T1000 (cell line): ENCODE data around the gene STKLD1.
"Not testable (repeated sequence)": the region's sequence is repeated elsewhere in the genome, so short reads cannot be mapped to it uniquely, and the experiment has no call there.

Source experiments
- DNase-seq: peaks from one replicate; lab custom pipeline; 2025; ENCODE audit warnings: mixed read lengths; lab: John Stamatoyannopoulos, UW

Gene STKLD1

DNA sequence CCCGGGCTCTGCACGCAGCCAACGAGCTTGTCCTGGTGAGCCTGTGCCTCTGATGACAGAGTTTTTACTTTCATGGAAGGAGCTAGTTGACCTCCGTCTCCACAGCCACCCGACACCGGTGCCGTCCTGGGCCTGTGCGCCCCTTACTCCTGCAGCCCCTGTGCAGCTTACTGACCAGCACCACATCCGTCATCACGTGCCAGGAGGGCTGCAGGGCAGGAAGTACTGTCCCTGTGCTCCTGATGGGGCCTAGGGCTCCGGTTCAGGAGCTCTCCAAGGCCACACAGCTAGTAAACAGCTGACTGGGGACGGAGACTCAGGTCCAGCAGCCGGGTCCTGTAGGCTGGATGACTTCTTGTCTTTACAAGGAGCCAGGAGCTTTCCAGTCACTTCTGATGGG, 10.2 kb downstream of the STKLD1 start:
- DNase-seq: no peak

DNA sequence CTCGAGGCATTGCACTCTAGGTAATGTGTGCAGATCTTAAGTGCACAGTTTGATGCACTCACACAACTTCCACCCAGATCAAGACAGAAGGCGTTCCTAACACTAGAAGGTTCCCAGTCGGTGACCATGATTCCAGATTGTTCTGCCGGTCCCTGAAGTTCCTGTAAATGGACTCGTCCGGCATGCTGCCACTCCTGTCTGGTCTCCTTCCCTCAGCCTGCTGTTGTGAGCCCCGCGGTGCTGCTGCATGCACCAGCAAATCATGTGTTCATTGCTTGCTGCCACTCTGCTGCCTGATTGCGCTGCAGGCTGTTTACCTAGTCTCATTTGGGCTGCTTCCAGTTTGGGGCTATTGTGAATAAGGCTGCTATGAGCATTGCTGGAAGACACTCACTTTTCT, 11.5 kb downstream of the STKLD1 start:
- no peak for DNase-seq

DNA sequence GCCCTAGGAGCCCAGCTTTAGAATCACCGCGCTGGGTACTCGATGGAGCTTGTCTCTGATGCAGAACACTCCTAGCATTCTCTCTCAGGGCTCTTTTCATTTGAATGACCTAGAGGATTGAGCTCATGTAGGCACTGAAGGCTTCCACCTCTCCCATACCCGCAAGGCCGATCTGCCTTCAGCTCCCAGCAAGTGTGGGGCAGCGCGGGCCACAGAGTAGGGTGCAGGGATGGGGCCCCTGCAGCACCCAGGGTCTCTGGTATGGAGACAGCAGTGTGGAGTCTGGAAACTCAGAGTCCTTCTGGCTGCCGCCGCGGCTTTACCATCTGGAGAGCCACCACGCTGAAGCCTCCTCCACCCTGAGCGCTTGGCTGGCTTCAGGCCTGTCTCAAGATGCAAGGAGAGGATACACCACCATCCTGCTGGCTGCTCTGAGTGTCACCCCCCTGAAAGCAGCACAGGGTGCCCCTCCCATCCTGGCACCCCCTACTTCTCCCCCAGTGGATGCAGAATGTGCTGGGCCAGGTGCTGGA, 12.9 kb downstream of the STKLD1 start:
- no peak for DNase-seq

DNA sequence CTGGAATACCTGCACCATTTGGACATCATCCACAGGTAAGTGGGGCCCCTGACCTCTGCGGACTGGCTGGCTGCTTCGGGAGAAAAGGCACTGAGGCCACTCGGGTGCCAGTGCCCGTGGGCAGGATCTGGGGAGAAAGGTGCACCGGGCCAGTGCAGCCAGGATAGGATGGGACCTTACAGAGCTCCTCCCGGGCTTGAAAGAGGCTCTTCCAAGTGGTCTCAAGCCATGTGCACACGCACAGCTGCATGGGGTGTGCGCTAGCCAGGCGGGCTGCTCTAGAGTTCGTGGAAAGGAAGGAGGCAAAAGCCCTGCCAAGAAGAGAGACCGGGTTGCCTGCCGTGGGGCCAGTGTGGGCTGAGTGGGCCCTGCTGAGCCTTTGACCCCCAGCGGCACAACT, 13.4 kb downstream of the STKLD1 start:
- DNase-seq: no peak

DNA sequence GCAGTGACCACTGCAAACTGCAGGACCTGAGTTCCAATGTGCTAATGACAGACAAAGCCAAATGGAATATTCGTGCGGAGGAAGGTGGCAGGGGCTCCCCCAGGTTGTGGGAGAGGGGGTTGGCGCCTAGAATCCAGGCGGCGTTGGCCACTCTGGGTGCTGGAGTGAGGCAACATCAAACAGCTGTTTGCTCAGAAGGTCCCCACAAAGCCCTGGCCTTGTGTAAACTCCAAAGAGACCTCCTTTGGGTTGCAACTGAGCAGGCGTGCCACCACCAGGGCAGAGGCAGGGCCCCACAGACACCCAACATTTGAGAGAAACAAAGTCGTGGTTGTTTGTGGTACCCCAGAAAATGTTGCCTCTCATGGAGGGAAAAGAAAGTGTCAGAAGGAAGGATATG, 14.5 kb downstream of the STKLD1 start:
- DNase-seq: no peak

DNA sequence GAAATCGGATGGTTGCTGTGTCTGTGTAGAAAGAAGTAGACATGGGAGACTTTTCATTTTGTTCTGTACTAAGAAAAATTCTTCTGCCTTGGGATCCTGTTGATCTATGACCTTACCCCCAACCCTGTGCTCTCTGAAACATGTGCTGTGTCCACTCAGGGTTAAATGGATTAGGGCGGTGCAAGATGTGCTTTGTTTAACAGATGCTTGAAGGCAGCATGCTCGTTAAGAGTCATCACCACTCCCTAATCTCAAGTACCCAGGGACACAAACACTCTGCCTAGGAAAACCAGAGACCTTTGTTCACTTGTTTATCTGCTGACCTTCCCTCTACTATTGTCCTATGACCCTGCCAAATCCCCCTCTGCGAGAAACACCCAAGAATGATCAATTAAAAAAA, 15.3 kb downstream of the STKLD1 start:
- DNase-seq: not testable (repeated sequence)

DNA sequence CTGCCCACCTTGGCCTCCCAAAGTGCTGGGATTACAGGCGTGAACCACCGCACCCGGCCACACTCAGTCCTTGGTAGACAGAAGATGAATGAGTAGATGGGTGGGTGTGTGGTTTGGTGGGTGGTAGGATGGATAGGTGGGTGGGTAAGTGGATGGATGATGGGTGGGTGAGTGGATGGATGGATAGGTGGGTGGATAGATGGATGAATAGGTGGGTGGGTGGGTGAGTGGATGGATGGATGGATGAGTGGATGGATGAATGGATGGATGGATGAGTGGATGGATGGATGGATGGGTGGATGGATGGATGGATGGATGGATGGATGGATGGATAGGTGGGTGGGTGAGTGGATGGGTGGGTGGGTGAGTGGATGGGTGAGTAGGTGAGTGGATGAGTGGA, 16.1 kb downstream of the STKLD1 start:
- DNase-seq: not testable (repeated sequence)

DNA sequence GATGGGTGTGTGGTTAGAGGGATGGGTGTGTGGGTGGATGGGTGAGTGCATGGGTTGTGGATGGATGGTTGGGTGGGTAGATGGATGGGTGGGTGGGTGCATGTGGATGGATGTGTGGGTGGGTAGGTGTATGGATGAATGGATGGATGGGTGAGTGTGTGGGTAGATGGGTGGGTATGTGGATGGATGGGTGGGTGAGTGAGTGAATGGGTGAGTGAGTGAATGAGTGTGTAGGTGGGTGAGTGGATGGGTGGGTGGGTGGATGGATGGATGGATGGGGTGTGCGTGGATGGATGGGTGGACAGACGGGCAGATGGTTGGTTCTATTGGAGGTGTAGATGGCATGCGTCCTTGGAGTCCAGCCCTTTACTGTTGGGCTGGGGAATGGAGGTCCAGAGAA, 17.2 kb downstream of the STKLD1 start:
- DNase-seq: no peak

DNA sequence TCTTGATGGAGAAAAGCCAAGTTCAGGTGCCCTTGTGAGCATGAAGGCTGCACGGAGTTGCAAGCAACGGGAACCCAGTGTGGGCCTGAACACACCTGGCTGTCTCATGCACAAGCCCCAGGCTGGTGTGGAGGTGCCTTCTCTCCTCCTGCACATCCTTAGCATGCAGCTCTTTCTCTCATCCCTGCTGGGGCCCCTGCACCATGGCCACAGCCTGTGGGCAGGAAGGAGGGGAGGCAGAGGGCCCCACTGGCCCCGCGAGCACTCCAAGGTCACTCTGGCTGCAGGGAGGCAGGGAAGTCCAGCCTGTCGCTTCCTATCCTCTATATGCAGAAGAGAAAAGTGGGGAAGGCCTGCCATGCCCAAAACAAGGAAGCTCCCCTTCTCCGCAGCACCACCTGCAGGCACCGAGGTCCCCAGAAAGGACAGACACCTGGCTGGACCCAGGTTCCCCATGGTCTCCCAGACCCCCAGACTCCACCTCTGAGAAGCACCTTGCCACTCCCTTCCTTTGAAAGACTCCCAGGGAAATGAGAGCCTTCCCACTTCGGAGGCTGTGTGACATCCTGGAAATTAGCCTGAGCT, 18.6 kb downstream of the STKLD1 start:
- DNase-seq: no peak

DNA sequence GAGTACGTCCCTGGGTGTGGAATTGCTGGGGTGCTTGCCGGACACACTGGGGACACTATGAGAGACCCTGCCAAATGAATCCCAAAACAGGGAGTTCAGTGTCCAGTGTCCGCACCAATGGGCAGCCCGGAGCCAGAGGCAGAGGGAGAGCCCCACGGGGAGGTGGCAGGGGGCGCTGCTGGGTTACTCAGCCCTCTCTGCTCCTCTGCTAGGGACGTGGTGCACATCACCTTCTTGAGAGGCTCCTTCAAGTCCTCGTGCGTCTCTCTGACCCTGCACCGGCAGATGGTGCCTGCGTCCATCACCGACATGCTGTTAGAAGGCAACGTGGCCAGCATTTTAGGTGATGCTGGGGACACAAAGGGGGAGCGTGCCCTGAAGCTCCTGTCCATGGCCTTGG, 20.8 kb downstream of the STKLD1 start:
- DNase-seq: no peak

DNA sequence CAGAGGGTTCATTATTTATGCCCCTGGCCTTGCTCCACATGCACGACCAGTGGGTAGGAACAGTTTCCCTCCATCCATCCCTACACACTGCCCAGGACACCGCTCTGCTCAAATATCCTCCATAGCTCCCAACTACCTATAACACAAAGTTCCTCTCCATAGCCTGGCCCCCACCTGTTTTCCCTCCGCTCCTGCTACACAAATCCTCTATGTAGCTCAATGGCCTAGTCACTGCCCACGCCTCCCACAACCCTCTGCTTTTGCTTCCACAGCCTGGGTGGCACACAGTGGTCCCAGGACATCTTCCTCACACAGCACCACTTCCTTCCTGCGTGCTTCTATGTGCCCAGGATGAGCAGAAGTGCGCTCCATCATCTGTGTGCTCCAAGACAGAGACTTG, 21.2 kb downstream of the STKLD1 start:
- no peak for DNase-seq

DNA sequence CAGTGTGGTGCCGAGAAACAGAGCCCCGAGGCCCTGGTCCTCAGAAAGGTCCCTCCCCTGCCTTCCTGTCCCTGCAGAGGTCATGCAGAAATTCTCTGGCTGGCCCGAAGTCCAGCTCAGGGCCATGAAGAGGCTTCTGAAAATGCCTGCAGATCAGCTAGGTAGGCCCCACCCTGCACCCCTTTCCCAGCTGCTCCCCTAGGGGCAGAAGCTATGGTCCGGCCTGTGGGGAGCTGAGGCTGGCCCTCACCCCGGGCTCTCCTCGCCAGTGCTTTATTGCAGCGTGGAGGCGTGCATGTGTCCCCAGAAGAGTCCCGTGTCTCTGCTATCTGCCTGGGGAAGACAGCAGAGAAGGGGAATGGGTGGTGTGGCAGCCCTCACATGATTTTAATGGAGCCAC, 21.7 kb downstream of the STKLD1 start:
- no peak for DNase-seq

DNA sequence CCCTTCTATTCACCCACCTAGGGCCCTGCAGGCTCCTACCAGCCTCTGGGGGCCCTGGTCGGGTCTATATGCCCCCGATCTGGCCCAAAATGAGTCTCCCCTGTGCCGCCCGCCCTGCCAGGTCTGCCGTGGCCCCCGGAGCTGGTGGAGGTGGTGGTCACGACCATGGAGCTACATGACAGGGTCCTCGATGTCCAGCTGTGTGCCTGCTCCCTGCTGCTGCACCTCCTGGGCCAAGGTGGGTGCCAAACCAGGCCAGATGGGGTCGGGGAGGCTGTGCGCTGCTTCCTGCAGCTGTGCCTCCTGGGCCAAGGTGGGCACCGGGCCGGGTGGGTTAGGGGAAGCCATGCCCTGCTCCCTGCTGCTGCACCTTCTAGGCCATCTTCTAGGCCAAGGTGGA, 24.1 kb downstream of the STKLD1 start:
- DNase-seq: no peak

DNA sequence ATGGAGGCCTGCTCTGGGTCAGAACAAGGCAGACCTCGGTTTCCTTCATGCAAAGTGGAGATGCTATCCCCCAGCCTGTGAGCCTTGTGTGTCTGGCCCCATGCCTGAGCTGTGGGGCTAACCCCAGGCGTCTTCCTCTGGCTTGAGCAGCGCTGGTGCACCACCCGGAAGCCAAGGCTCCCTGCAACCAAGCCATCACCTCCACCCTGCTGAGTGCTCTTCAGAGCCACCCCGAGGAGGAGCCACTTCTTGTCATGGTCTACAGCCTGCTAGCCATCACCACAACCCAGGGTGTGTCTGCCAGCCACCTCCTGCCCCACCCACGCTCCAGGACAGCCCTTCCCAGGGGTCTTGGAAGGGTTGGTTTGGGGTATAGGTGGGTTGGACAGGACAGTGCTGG, 25.4 kb downstream of the STKLD1 start:
- DNase-seq: no peak

DNA sequence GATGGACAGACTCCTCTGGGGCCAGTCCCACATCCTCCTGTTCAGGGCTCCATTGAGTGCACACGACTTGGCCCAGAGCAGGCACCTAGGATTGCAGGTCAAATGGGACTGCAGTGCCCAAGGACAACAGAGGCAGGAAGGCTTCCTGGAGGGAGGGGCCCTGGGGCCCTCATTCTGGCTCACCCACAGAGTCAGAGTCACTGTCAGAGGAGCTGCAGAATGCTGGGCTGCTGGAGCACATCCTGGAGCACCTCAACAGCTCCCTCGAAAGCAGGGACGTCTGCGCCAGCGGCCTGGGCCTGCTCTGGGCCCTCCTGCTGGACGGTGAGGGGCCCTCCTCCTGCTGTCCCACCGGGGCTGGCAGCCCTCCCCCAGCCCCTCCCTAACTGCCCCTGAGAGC, 26.5 kb downstream of the STKLD1 start:
- DNase-seq: no peak

DNA sequence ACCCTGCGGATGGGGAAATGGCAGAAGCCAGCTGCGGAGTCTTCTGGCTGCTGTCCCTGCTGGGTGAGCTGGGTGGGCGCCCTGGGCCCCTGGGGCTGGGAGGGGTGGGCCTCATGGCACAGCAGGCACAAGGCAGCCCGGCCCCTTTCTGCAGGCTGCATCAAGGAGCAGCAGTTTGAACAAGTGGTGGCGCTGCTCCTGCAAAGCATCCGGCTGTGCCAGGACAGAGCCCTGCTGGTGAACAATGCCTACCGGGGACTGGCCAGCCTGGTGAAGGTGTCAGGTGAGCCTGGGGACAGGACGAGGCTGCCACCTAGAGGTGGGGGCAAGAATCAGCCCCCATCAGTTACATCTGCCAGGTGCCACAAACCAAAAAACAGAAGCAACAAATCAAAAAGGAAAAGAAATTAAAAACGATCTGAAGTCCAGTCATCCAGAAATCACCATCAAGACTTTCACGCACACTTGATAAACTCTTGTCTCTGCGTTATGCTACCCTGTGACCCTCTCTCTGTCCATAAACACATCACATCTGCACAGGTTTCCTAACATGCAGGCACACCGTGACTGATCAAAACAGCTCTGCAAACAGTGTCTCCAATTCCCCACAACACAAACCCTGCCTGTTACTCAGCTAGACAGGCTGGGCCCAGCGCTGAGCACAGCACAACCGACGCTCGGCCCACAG, 27.7 kb downstream of the STKLD1 start:
- no peak for DNase-seq

DNA sequence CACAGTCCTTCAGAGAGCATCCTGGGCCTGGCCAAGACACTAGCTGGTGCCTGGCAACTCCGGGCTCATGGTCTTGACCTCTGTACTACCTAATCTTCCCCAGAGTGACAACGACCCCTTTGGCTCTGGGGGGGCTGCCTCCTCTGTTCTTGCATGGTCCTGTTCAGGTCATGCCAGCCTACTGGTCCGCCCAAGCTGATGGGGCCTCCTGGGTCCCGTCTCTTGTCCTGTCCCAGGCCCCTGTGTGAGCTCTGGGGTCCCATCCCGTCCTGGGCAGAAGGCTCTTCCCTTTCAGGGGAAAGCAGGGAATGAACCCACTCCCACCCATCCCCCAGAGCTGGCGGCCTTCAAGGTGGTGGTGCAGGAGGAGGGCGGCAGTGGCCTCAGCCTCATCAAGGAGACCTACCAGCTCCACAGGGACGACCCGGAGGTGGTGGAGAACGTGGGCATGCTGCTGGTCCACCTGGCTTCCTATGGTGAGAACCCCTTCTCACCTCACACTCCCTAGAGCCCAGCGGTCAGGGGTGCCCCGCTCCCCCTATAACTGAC, 28.4 kb downstream of the STKLD1 start:
- DNase-seq: no peak

DNA sequence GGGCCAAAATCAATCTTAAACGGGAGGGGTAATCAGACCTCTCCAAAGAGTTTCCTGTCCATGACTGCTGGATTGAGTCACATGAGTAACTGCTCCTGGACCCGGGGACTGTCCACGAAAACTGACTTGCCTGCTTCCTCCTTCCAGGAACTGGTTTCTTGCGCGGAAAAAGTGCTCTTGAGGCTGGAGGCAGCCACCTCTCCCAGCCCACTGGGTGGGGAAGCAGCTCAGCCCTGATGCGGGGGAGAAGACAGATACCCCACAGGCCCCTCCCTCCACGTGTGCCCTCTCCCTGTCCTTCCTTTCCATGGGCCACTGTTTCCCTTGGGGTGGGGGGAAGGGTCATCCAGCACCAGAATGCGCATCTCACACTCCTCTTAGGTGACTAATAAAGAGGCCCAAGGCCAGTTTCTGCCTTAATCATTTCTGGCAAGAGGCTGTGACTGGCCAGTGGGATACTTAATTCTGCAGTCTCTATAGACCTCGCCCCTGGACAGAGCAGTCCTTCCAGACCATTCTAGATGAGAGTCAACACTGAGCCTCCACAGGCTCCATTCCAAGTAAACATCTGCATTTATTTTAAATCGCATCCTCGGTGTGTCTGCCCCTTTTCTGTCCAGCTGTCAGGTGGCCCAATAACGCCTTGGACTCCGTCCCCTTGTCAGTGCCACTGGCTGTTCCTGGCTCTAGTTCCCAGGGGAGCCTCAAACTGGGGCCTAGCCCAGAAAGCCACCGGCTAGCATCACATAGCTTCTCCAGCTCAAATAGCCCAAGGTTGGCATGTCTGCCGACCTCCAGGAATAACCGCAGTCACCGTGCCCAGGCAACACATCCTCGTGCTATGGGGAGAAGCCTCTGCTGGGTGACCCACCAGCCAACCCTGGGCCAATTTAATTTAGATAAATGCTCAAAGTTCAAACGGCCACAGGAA, 29.6 kb downstream of the STKLD1 start:
- DNase-seq: no peak

DNA sequence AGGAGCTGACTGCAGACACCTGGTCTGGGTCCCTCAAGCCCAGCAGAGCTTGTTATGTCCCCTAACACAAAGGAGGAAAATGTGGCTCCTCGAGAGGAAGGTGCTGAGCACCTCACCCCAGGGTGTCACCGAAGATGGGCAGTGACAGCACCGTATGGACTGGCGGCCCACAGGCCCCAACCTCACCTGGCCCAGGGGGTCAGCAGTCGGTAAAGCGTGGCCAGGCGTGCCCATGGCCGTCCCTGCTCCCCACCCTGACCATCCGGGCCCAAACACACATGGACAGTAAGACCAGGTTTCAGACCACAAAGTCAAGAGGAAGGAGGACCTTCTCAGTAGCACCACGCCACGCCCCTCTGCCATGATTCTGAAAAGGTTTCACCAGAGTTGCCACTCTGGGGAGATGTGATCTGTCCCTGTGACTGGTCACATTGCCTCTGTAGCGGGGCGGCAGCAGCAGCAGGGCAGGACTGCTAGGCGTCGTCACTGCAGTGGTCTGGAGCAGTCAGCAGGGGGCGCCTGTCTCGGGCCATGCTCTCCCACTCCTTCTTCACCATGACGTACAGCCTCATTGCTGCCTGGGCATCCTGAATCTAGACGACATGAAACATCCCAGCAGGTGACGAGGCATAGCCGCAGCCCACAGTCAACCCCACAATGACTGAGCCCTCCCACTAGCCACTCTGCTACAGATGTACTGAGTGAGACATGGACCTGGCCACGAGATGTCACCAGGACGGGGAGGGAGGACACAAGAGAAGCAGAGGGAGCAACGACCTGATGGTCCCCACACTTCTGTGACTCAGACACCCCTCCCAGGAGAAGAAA, 30.5 kb downstream of the STKLD1 start:
- peak; percentile 54 for DNase-seq

DNA sequence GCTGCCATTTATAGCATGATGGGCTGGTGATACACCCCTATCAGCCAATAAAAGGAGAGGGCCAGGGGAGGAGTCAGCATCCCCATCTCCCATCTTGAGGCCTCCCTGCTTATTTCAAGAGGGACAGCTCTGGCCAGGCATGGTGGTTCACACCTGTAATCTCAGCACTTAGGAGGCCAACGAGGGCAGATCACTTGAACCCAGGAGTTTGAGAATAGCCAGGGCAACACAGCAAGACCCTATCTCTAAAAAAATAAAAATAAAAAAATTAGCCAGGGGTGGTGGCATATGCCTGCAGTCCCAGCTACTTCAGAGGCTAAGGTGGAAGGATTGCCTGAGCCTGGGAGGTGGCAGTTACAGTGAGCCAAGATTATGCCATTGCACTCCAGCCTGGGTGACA, 31.9 kb downstream of the STKLD1 start:
- no peak for DNase-seq

DNA sequence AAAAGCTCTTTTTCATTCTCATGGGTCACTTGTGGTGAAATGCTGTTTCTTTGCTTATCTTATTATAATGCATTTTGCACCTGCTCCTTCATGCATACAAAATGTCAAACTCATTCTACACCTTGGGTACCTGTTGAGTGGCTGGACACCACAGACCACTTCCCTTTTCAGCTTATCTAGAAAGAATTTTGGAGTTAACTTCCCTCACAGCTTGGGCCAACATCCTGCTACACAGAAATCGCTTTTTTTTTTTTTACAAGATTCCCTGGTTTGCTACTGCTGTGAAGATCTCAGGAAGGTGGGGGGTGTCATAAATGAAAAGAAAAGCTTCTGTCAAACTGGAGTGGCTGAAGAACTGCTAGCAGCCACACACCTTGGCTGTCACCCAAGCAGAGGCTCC, 39.0 kb downstream of the STKLD1 start:
- DNase-seq: no peak
